GM18507 (cell line): ENCODE data around the gene PICALM.

Experiments used
- DNase-seq: peaks from one replicate; pipeline ENCODE4 v3.0.0; 2011; ENCODE audit warnings: low read depth; ENCODE audit not compliant: insufficient read length; ENCODE audit errors: extremely low spot score
- FAIRE-seq: peaks from 2 replicates; lab custom pipeline; 2011; peaks lifted over from hg19 to GRCh38; lab: Jason Lieb, UNC

The PICALM gene

GRCh38 chr11:86056351-86056854, 12.5 kb downstream of the PICALM start:
- no peak for FAIRE-seq
- no peak for DNase-seq

DNA sequence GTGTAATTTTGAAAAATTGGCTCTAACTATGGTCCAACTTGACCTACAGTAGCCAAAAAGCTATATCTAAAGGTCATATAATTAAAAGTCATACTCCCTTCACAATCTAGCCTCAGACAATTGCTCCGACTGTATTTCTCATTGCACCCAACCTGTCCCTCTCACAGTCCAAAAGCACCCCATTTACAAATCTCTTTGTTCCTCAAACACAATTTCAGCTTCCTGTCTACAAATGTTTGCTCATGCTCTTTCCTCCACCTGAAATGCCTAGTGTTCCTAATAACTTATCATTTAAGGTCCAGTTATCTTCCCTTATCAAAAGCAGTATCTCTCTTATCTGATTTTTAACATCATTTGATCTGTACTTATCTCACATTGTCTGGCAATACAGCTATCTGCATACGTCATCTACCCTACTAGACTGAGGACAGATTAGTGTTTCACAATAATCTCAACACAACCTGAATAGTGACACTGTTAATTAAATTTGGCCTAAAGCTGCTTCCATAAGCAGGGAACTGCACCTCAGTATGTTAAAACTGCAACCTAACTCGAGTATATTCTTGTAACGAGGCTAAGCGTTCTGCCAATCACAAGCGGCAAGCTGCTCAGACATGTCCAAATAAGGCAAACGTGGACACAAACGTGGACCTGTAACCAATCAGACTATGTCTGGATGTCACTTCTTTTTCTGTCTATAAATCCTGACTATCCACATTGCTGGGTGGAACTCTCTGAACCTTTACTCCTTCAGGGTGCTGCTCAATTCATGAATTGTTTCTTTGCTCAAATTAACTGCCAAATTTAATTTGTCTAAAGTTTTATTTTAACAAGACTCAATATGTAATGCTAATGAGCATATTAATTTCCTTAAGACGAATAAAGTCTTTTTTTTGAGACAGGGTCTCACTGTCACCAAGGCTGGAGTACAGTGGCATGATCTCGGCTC, 15.9 kb downstream of the PICALM start:
- FAIRE-seq (no peak), DNase-seq (no peak)

GRCh38 chr11:86050196-86050709, 18.6 kb downstream of the PICALM start:
- FAIRE-seq (no peak), DNase-seq (no peak)

- peak; percentile 68 for FAIRE-seq
- DNase-seq, result no peak
Observed at GRCh38 chr11:86047275-86047991, 21.5 kb downstream of the PICALM start.

GRCh38 chr11:86046116-86046515, 22.8 kb downstream of the PICALM start:
- DNase-seq, result no peak
- FAIRE-seq, result no peak

- no peak for FAIRE-seq
- DNase-seq, result no peak
Observed at GRCh38 chr11:86043765-86044503, 24.9 kb downstream of the PICALM start.

- DNase-seq, result peak; percentile 50
- FAIRE-seq, result peak; percentile 97
Observed at GRCh38 chr11:86041975-86042378, 26.9 kb downstream of the PICALM start.

GRCh38 chr11:86040919-86041850, 27.7 kb downstream of the PICALM start:
- FAIRE-seq, result no peak
- no peak for DNase-seq

GRCh38 chr11:86039094-86039493, 29.8 kb downstream of the PICALM start:
- FAIRE-seq (no peak), DNase-seq (no peak)

- no peak for FAIRE-seq
- DNase-seq, result no peak
Observed at GRCh38 chr11:86037743-86038142, 31.1 kb downstream of the PICALM start.

DNA sequence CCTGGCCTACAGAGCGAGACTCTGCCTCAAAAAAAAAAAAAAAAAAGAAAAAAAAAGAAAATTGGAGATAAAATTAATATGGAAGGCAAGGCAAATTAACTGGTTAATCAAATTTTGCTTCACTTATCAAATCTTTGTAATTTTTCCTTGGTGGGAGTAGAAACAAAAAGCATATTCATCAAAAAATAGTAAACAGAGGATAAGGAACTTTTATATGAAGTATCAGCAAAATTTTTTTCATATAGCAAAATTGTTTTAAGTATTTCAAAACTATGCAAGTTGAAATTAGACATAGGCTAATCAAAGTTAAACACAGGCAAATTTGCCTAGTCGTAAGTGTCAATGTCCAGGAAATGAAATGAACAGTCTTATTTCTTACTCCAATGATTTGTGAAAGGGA, 33.0 kb downstream of the PICALM start:
- DNase-seq, result no peak
- FAIRE-seq, result no peak

DNA sequence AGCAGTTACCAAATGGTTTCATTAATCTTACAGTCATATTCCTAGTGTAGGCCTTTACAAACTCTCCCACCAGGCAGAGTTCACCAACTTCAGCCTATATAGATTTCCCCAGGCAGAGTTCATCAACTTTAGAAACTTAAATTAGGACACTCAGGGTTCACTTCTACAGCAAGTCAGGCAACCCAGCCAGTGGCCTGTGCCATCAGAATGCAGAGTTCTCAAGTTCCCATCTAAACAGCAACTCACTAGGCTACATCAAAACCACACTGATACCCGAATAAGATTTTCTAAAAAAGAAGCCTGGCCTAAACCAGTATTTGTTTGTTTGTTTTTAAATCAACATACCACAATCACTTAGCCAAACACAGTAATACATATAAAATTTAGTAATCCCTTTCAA, 33.7 kb downstream of the PICALM start:
- FAIRE-seq, result no peak
- no peak for DNase-seq

DNA sequence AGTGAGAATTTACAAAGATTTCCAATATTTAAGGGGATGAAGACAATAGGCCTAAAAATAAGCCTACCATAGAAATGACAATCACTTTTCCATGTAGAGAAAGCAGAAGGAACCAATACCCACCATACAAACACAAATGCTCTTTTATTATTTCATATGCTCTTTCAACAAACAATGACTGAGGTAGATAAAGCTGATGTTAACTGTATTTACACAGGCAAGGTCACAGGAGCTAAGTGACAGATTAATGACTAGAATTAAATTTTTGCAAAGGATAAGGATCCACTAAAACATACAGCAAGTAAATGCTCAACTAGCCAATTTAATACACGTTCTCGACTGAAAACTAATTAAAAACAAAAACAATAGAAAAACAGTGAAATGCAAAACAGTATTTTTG, 34.2 kb downstream of the PICALM start:
- FAIRE-seq, result no peak

DNA sequence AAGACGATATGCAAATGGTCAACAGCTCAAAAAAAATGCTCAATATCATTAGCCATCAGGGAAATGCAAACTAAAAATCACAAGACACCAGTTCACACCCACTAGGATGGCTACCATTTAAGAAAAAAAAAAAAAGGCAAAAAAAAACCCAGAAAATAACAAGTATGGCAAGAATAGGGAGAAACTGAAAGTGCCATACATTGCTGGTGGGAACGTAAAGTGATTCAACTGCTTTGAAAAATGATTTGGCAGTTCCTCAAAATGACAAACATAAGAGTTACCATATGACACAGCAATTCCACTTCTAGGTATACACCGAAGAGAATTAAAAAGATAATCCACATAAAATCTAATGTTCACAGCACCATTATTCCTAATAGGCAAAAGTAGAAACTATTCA, 47.5 kb downstream of the PICALM start:
- FAIRE-seq (peak; percentile 74), DNase-seq (no peak)

More for the DNA sequence above, 34.2 kb downstream of the PICALM start:
- DNase-seq, result no peak

GRCh38 chr11:86018249-86018648, 50.6 kb downstream of the PICALM start:
- DNase-seq (no peak), FAIRE-seq (no peak)

DNA sequence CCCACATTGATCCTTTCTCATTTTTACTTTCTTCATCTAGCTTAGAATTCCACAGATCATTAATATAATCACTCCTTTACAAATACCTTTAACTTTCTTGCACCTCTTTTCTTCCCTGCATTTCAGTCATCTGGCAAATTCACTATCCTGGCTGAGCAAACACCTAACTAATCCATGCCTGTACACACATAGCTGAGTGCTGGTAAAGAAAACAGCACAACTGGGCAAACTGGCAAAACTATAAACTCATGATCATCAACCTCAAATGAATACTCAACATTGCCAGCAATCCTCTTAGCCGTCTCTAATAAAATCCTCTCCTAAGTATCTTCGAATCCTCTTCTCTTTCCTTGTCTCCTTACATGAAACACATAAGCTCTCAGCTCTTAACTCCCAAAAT, 52.4 kb downstream of the PICALM start:
- DNase-seq (no peak), FAIRE-seq (no peak)

GRCh38 chr11:86015699-86016098, 53.2 kb downstream of the PICALM start:
- FAIRE-seq, result no peak
- no peak for DNase-seq

DNA sequence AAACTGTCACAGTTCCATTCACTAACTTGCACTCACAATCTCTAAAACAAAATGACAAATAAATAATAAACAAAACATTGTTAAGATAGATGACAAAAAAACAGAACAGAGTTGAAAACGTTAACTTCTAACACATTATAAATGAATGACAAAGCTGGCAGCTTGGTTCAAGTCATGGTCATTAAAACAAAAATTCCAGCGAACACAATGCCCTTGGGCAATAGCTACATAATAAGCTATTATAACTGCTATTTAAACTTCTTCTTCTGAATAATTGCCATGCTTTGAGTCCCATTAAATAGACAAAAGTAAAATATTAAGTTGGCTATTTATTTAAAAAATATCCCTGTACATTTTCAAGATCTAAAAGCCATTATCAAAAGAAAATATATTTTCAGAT, 54.7 kb downstream of the PICALM start:
- DNase-seq (no peak), FAIRE-seq (no peak)

DNA sequence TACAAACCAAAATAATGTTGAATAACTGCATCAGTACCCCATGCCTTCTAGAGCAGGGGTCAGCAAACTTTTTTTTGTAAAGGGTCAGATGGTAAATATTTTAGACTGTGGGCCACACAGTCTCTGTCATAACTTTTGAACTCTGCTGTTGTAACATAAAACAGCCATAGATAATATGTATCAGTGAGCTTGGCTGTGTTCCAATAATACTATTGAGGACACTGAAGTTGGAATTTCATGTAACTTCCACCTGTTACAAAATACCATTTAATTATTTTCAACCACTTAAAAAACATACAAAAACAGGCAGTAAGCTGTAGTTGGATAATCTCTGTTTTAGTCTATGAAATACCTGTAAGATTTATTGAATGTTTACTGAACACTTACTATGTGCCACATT, 55.2 kb downstream of the PICALM start:
- DNase-seq (no peak), FAIRE-seq (no peak)
